BE2C (cell line): Measurements from ENCODE around the gene ARHGAP22.

Source experiments
- DNase-seq: peaks from one replicate; pipeline ENCODE4 v3.0.0-alpha.2; 2020
- H3K27me3 ChIP-seq: fragments of 250-450 bp; sonication (Bioruptor Pico); 2 replicates; pipeline ENCODE4 v1.5.1; 2020; ENCODE audit warnings: mild to moderate bottlenecking
- H3K36me3 ChIP-seq: fragments of 250-450 bp; sonication (Bioruptor Pico); 2 replicates; pipeline ENCODE4 v1.5.1; 2020; ENCODE audit warnings: mild to moderate bottlenecking
- H3K4me1 ChIP-seq: fragments of 250-450 bp; sonication (Bioruptor Pico); 2 replicates; pipeline ENCODE4 v1.5.1; 2020
- H3K4me3 ChIP-seq: 2 replicates; pipeline ENCODE4 v1.5.1; 2011; ENCODE audit warnings: low read depth, low read length
- H3K9me3 ChIP-seq: fragments of 250-450 bp; sonication (Bioruptor Pico); 2 replicates; pipeline ENCODE4 v1.5.1; 2020
- CTCF ChIP-seq: IDR thresholded peaks from 2 replicates; pipeline ENCODE4 v1.5.1; 2012; ENCODE audit warnings: mild to moderate bottlenecking, low read depth, low read length

Gene ARHGAP22

GRCh38 chr10:48491392-48492139 lies 113.3 kb downstream of the ARHGAP22 start:
- Histone ChIP-seq H3K4me3 (no peak overlapping the region), H3K9me3 (no peaks in the 10 kb centered on the region), H3K27me3 (no peaks in the 10 kb centered on the region), H3K4me1 (peaks cover 3% of the 10 kb centered on the region; the same call in 1 of the 2 replicates), H3K36me3 (no peaks in the 10 kb centered on the region)
- DNase-seq, result no peak
- TF ChIP-seq CTCF, result no peak

- TF ChIP-seq CTCF, result no peak
- no peak for DNase-seq
- H3K36me3 ChIP-seq, result no peaks in the 10 kb centered on the region
- no peaks in the 10 kb centered on the region for H3K27me3 ChIP-seq
- no peak overlapping the region for H3K4me3 ChIP-seq
- H3K4me1 ChIP-seq, result peaks cover 3% of the 10 kb centered on the region; the same call in 1 of the 2 replicates
- H3K9me3 ChIP-seq, result no peaks in the 10 kb centered on the region
These were observed 113.9 kb downstream of the ARHGAP22 start for GRCh38 chr10:48490946-48491345.

- no peaks in the 10 kb centered on the region for H3K27me3 ChIP-seq
- no peak overlapping the region for H3K4me3 ChIP-seq
- no peak for DNase-seq
- H3K4me1 ChIP-seq, result peaks cover 3% of the 10 kb centered on the region; the same call in 1 of the 2 replicates
- TF ChIP-seq CTCF, result no peak
- H3K9me3 ChIP-seq, result no peaks in the 10 kb centered on the region
- H3K36me3 ChIP-seq, result no peaks in the 10 kb centered on the region
These were observed 114.3 kb downstream of the ARHGAP22 start for GRCh38 chr10:48490571-48490940.

GRCh38 chr10:48489099-48489498 lies 115.8 kb downstream of the ARHGAP22 start:
- Histone ChIP-seq H3K36me3 (no peaks in the 10 kb centered on the region), H3K4me1 (peaks cover 3% of the 10 kb centered on the region; the same call in 1 of the 2 replicates), H3K9me3 (no peaks in the 10 kb centered on the region), H3K4me3 (no peak overlapping the region), H3K27me3 (no peaks in the 10 kb centered on the region)
- no peak for TF ChIP-seq CTCF
- no peak for DNase-seq

GRCh38 chr10:48487244-48487643 lies 117.6 kb downstream of the ARHGAP22 start:
- H3K27me3 ChIP-seq, result no peaks in the 10 kb centered on the region
- H3K36me3 ChIP-seq, result no peaks in the 10 kb centered on the region
- H3K9me3 ChIP-seq, result no peaks in the 10 kb centered on the region
- DNase-seq, result no peak
- TF ChIP-seq CTCF, result no peak
- no peak overlapping the region for H3K4me3 ChIP-seq
- peaks cover 2% of the 10 kb centered on the region; the same call in 1 of the 2 replicates for H3K4me1 ChIP-seq

- DNase-seq, result no peak
- H3K4me1 ChIP-seq, result peaks cover 6% of the 10 kb centered on the region; the same call in 1 of the 2 replicates
- no peak for TF ChIP-seq CTCF
- no peak overlapping the region for H3K4me3 ChIP-seq
- H3K36me3 ChIP-seq, result no peaks in the 10 kb centered on the region
- no peaks in the 10 kb centered on the region for H3K9me3 ChIP-seq
- no peaks in the 10 kb centered on the region for H3K27me3 ChIP-seq
These were observed 119.2 kb downstream of the ARHGAP22 start for GRCh38 chr10:48485711-48486110.
